ENCODE results near the gene GIT1. TPM values are rescaled to one million over a fixed set of nuclear protein-coding genes. Genes with fewer than 3 reads are reported as not detected.
A peak's percentile ranks its signal among the peaks of the same experiment; 100 is the strongest.
"Not testable (repeated sequence)": the region's sequence is repeated elsewhere in the genome, so short reads cannot be mapped to it uniquely, and the experiment has no call there.

Gene GIT1
- total and polyA plus RNA-seq, 2 experiments from 2014 or later, result 20.0 to 46.3 TPM

DNA sequence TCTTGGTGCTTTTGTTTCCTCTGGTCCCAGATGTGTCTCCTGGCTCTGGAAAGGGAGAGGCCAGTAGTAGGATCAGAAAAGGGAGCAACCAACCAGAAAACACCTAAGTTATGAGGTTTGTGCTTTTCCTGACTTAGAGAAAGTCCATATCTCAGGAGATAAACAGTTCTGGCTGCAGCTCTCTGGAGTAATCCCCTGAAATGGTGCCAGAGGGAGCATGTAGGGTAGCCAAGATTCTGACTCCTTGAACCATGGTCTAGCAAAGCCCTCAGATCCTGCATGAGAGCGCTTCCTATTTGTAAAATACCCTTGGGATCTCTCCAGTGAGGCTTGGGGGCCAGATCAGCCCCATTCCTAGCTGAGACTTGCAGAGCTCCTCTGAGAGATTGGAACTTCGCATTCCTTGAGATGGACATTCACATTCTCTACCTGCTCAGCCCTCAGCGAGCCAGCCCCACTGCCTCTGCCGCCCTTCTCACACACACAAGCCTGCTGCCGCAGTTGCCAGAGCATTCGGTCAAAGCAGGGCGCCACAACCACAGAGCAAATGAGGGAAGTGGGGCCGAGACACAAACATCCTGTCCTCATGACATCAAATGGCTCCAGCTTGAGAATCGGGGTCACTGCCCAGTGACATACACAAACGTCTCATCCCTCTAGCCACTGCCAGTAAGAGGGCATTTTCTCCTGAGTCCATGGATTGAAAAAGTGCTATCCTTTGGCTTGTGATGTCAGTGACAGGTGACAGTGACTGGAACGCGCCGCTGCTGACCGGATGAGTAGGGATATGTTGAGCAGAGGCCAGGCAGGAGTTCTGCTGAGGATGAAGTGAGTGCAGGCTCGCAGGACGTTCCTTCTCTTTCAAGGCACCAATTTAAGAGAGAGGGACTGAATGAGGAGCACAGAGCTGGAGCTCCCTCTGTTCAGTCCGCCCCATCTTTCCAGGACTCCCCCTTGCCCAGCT lies 27.6 kb downstream of the GIT1 start:
- WGBS (ENCODE audit: low lambda C conversion rate, missing lambda C conversion rate), result 89% methylated on average over 17 of the region's 17 CpGs
- no peaks in the 10 kb centered on the region for H3K36me3 ChIP-seq (replicated peaks; ENCODE audit: insufficient read depth, low read depth)
- no peak overlapping the region for H2AFZ ChIP-seq
- H3K4me2 ChIP-seq, result peak overlapping the region; percentile 17
- H3K4me3 ChIP-seq, result no peak overlapping the region
- no peak overlapping the region for H3K27ac ChIP-seq
- TF ChIP-seq EZH2 (IDR thresholded peaks at IDR 0.05; ENCODE audit: borderline replicate concordance), result no peak
- TF ChIP-seq, protein P1, sequence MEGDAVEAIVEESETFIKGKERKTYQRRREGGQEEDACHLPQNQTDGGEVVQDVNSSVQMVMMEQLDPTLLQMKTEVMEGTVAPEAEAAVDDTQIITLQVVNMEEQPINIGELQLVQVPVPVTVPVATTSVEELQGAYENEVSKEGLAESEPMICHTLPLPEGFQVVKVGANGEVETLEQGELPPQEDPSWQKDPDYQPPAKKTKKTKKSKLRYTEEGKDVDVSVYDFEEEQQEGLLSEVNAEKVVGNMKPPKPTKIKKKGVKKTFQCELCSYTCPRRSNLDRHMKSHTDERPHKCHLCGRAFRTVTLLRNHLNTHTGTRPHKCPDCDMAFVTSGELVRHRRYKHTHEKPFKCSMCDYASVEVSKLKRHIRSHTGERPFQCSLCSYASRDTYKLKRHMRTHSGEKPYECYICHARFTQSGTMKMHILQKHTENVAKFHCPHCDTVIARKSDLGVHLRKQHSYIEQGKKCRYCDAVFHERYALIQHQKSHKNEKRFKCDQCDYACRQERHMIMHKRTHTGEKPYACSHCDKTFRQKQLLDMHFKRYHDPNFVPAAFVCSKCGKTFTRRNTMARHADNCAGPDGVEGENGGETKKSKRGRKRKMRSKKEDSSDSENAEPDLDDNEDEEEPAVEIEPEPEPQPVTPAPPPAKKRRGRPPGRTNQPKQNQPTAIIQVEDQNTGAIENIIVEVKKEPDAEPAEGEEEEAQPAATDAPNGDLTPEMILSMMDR (IDR thresholded peaks at IDR 0.05; ENCODE audit: poor library complexity), result no peak
- TF ChIP-seq EZH2phosphoT487 (IDR thresholded peaks at IDR 0.05; ENCODE audit: low read depth, severe bottlenecking, unreplicated experiment), result no peak
- H3K79me2 ChIP-seq, result peaks cover 8% of the 10 kb centered on the region
- H3K27me3 ChIP-seq, result no peaks in the 10 kb centered on the region
- DNase-seq (ENCODE audit: low spot score), result no peak
- peaks cover 22% of the 10 kb centered on the region for H3K4me1 ChIP-seq (ENCODE audit: insufficient read depth)
- H3K9me3 ChIP-seq (ENCODE audit: low read depth), result no peaks in the 10 kb centered on the region
- no peaks in the 10 kb centered on the region for H4K20me1 ChIP-seq (ENCODE audit: insufficient read depth, poor library complexity, severe bottlenecking)
- no peaks in the 10 kb centered on the region for H3K9me2 ChIP-seq (replicated peaks; ENCODE audit: insufficient read depth)

DNA sequence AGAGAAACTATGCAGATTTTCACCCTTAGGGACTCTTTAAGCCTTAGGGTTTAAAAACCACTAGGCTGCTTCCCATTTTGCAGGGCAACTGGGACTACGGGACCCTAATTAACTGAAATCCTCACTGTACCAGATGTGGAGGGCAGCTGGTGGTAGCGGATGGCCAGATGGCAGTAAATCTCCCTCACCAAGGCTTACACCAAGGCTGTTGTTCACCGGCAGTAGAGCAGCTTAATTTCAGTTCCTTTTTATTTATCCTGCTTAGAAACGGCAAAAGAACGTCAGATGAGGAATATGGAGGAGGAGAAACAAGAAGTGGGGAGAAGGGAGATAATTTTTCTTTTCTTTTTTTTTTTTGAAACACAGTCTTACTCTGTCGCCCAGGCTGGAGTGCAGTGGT lies 29.1 kb downstream of the GIT1 start:
- Histone ChIP-seq H3K4me3 (no peak overlapping the region), H3K27me3 (no peaks in the 10 kb centered on the region), H3K9me2 (replicated peaks; ENCODE audit: insufficient read depth) (no peaks in the 10 kb centered on the region), H2AFZ (no peak overlapping the region), H3K36me3 (replicated peaks; ENCODE audit: insufficient read depth, low read depth) (no peaks in the 10 kb centered on the region), H3K27ac (no peak overlapping the region), H3K9me3 (ENCODE audit: low read depth) (no peaks in the 10 kb centered on the region), H3K4me1 (ENCODE audit: insufficient read depth) (peaks cover 13% of the 10 kb centered on the region), H3K4me2 (no peak overlapping the region), H3K79me2 (peaks cover 8% of the 10 kb centered on the region), H4K20me1 (ENCODE audit: insufficient read depth, poor library complexity, severe bottlenecking) (no peaks in the 10 kb centered on the region)
- no peak for DNase-seq (ENCODE audit: low spot score)
- WGBS (ENCODE audit: low lambda C conversion rate, missing lambda C conversion rate), result 73% methylated on average over 6 of the region's 6 CpGs
- TF ChIP-seq, protein P1 (IDR thresholded peaks at IDR 0.05; ENCODE audit: poor library complexity), result no peak
- no peak for TF ChIP-seq EZH2 (IDR thresholded peaks at IDR 0.05; ENCODE audit: borderline replicate concordance)

DNA sequence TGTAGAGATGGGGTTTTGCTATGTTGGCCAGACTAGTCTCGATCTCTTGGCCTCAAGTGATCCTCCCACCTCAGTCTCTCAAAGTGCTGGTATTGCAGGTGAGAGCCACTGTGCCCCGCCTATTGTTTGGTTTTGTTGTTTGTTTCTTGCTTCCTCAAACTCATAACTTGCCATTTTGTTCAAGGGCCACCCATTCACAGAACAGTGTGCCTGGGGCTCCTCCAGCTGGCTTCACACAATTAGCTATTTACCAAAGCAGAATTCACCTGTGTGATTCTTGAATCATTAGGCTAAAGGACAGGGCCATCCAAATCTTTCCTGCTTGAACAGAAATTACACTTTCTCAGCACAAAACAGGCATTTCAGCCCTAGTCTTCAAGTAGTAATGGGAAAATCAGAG lies 29.8 kb downstream of the GIT1 start:
- Histone ChIP-seq H3K79me2 (peaks cover 5% of the 10 kb centered on the region), H2AFZ (no peak overlapping the region), H3K27ac (no peak overlapping the region), H3K4me2 (no peak overlapping the region), H4K20me1 (ENCODE audit: insufficient read depth, poor library complexity, severe bottlenecking) (no peaks in the 10 kb centered on the region), H3K36me3 (replicated peaks; ENCODE audit: insufficient read depth, low read depth) (no peaks in the 10 kb centered on the region), H3K4me1 (ENCODE audit: insufficient read depth) (peaks cover 6% of the 10 kb centered on the region), H3K9me3 (ENCODE audit: low read depth) (no peaks in the 10 kb centered on the region), H3K4me3 (no peak overlapping the region), H3K27me3 (no peaks in the 10 kb centered on the region), H3K9me2 (replicated peaks; ENCODE audit: insufficient read depth) (no peaks in the 10 kb centered on the region)
- no peak for DNase-seq (ENCODE audit: low spot score)
- TF ChIP-seq EZH2phosphoT487 (IDR thresholded peaks at IDR 0.05; ENCODE audit: low read depth, severe bottlenecking, unreplicated experiment), result no peak
- TF ChIP-seq EZH2 (IDR thresholded peaks at IDR 0.05; ENCODE audit: borderline replicate concordance), result no peak
- 98% methylated on average over 2 of the region's 2 CpGs for WGBS (ENCODE audit: low lambda C conversion rate, missing lambda C conversion rate)

DNA sequence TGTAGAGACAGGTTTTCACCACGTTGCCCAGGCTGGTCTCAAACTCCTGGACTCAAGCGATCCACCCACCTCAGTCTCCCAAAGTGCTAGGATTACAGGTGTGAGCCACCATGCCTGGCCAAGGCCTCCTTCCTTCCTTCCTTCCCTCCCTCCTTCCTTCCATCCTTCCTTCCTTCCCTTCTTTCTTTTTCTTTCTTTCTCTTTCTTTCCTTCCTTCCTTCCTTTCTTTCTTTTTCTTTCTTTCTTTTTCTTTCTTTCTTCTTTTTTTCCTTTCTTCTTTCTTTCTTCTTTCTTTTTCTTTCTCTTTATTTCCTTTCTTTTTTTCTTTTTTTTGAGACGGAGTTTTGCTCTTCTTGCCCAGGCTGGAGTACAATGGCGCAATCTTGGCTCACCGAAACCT lies 31.3 kb downstream of the GIT1 start:
- 97% methylated on average over 5 of the region's 5 CpGs for WGBS (ENCODE audit: low lambda C conversion rate, missing lambda C conversion rate)
- H3K4me1 ChIP-seq (ENCODE audit: insufficient read depth); DNase-seq (ENCODE audit: low spot score): not testable (repeated sequence)

More for the DNA sequence above, 31.3 kb downstream of the GIT1 start:
- H3K9me2 ChIP-seq (replicated peaks; ENCODE audit: insufficient read depth); H3K27me3 ChIP-seq; H4K20me1 ChIP-seq (ENCODE audit: insufficient read depth, poor library complexity, severe bottlenecking); H3K9me3 ChIP-seq (ENCODE audit: low read depth); H3K27ac ChIP-seq; H3K4me2 ChIP-seq; H3K36me3 ChIP-seq (replicated peaks; ENCODE audit: insufficient read depth, low read depth); H3K79me2 ChIP-seq; H3K4me3 ChIP-seq; H2AFZ ChIP-seq: not testable (repeated sequence)

Measured in hepatocyte (in vitro differentiated cells).